Measurements from ENCODE around the gene DGCR2. TPM values are rescaled to one million over a fixed set of nuclear protein-coding genes. Genes with fewer than 3 reads are reported as not detected.

Gene DGCR2
- total and polyA plus RNA-seq, 2 of the 8 experiments (the other 6 are each of a cell fraction or from before 2014, with no cell fraction given): 42.3 to 62.2 TPM

DNA sequence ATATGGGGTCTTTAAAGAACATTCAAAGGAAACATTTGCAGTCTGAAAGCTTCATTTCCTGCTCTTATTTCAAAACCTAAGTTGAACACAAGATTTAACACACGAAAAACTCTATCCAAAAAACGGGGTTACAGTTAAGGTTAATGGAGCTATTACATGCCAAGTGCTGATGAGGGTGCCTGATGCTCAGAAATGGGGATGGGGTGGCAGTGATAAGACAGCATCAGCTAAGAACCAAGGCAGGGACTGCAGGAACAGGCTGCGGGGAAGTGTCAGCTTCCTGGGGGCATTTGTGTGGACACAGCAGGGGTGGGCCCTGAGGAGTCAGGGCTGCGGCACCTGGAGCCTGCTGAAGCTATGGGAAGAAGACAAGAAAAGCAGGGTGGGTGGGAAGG lies 12.2 kb downstream of the DGCR2 start:
- H3K4me1 ChIP-seq (replicated peaks in 1 of 4; ENCODE audit: control insufficient read depth in 3 of 4, insufficient read depth in 4 of 4, low read length in 3 of 4): peaks cover 7 to 14% (median 11%) of the 10 kb centered on the region in 4 experiments
- H3K56ac ChIP-seq (replicated peaks; ENCODE audit: insufficient read length, low read depth, low read length): no peak overlapping the region
- H3K27ac ChIP-seq (ENCODE audit: low read depth, low read length): no peak overlapping the region
- H3K27me3 ChIP-seq (replicated peaks in 1 of 4; ENCODE audit: control insufficient read depth in 3 of 4, extremely low read depth in 1 of 4, insufficient read depth in 3 of 4, low read length in 3 of 4): no peaks in the 10 kb centered on the region; a peak in 1 of 7 replicates
- H3K36me3 ChIP-seq (ENCODE audit: control insufficient read depth in 2 of 4, insufficient read depth in 4 of 4, low read length in 3 of 4): no peaks in the 10 kb centered on the region
- ChIA-PET POLR2A (ENCODE audit: partially characterized antibody) (interaction anchor here (0.9 to 2.8 kb wide), 5 partner anchors 11 to 370 kb away, joined by 3 to 21 read pairs (median 4); partner anchors contain the start of genes CDC45 and DGCR2), CTCF (ENCODE audit: partially characterized antibody) (interaction anchor here (0.7 to 2.4 kb wide), 10 partner anchors 9 to 111 kb away, joined by 3 to 12 read pairs (median 4); partner anchors contain the start of gene ESS2)
- H3K18ac ChIP-seq (ENCODE audit: extremely low read depth, low read length): peak overlapping the region; percentile 56; the same call in 1 of the 2 replicates
- DNase-seq (ENCODE audit: low read depth in 1 of 2, low spot score in 2 of 2) (no peak), FAIRE-seq (no peak)
- no peaks in the 10 kb centered on the region for H3K9me3 ChIP-seq (ENCODE audit: insufficient read depth in 2 of 2, low read depth in 1 of 2, low read length in 1 of 2)
- H4K5ac ChIP-seq (ENCODE audit: insufficient read length, low read depth, low read length): no peak overlapping the region
- no peak overlapping the region for H3K14ac ChIP-seq (ENCODE audit: insufficient read length)
- WGBS, 2 experiments (ENCODE audit: extremely low coverage in 1 of 2, insufficient coverage in 1 of 2, insufficient read length in 1 of 2, insufficient replicate concordance in 2 of 2, low coverage in 1 of 2, low lambda C conversion rate in 2 of 2, missing lambda C conversion rate in 1 of 2): 52% methylated on average over 4 of the region's 4 CpGs; no CpG with 5 or more reads in 1 of the 2 experiments
- H2BK5ac ChIP-seq (ENCODE audit: low read depth, low read length): no peak overlapping the region
- no peak overlapping the region for H2AK5ac ChIP-seq (ENCODE audit: low read depth, low read length)
- no peak overlapping the region for H2BK15ac ChIP-seq (ENCODE audit: low read length)
- H2BK120ac ChIP-seq (replicated peaks; ENCODE audit: low read depth, low read length): no peak overlapping the region
- no peak overlapping the region for H3K9ac ChIP-seq (replicated peaks in 1 of 4; ENCODE audit: extremely low read depth in 1 of 4, low read depth in 3 of 4, low read length in 3 of 4)
- no peak overlapping the region for H2AFZ ChIP-seq (ENCODE audit: low read length)
- H2BK12ac ChIP-seq (ENCODE audit: low read depth, low read length): no peak overlapping the region
- no peak for TF ChIP-seq KDM5A (IDR thresholded peaks at IDR 0.05; ENCODE audit: low read length)
- no peak for TF ChIP-seq CREB1 (IDR thresholded peaks at IDR 0.05)
- TF ChIP-seq TEAD4 (IDR thresholded peaks at IDR 0.05; ENCODE audit: low read depth, low read length): no peak
- TF ChIP-seq HDAC6 (IDR thresholded peaks at IDR 0.05; ENCODE audit: low read depth, low read length): no peak
- TF ChIP-seq, protein P1, sequence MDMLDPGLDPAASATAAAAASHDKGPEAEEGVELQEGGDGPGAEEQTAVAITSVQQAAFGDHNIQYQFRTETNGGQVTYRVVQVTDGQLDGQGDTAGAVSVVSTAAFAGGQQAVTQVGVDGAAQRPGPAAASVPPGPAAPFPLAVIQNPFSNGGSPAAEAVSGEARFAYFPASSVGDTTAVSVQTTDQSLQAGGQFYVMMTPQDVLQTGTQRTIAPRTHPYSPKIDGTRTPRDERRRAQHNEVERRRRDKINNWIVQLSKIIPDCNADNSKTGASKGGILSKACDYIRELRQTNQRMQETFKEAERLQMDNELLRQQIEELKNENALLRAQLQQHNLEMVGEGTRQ (IDR thresholded peaks at IDR 0.05; ENCODE audit: low read length): no peak
- TF ChIP-seq ASH2L (IDR thresholded peaks at IDR 0.05; ENCODE audit: low read length): no peak
- TF ChIP-seq SIN3A (conservative IDR thresholded peaks at IDR 0.05 in 1 of 2, IDR thresholded peaks at IDR 0.05 in 1 of 2; ENCODE audit: low read depth in 1 of 2, low read length in 2 of 2): no peak
- peaks cover 25% of the 10 kb centered on the region for H3K79me1 ChIP-seq (ENCODE audit: low read depth, low read length)
- no peak overlapping the region for H3K23ac ChIP-seq (ENCODE audit: insufficient read length)
- no peaks in the 10 kb centered on the region for H3K23me2 ChIP-seq (ENCODE audit: low read depth, low read length)
- H4K8ac ChIP-seq (ENCODE audit: extremely low read depth, insufficient read depth, low read length): no peak overlapping the region
- H4K20me1 ChIP-seq (replicated peaks in 1 of 2; ENCODE audit: control insufficient read depth in 1 of 2, insufficient read depth in 2 of 2, low read length in 2 of 2): peaks cover 25 to 46% of the 10 kb centered on the region in 2 experiments
- 0 out of 4 replicates have a peak overlapping the region, but pooled peaks of 1 of the 2 experiments have one; percentile 6 for H3K4me2 ChIP-seq (ENCODE audit: insufficient read depth in 1 of 2, low read depth in 2 of 2, low read length in 2 of 2)
- no peak overlapping the region for H2BK20ac ChIP-seq (ENCODE audit: low read length)
- H3K79me2 ChIP-seq (ENCODE audit: control insufficient read depth in 1 of 2, insufficient read depth in 2 of 2, low read length in 2 of 2): peaks cover 26 to 93% of the 10 kb centered on the region in 2 experiments
- no peak overlapping the region for H3K4ac ChIP-seq (replicated peaks; ENCODE audit: insufficient read length, low read depth, low read length)
- H3K4me3 ChIP-seq (ENCODE audit: extremely low read depth in 1 of 4, insufficient read depth in 2 of 4, low read depth in 3 of 4, low read length in 4 of 4): no peak overlapping the region
- H4K91ac ChIP-seq (replicated peaks; ENCODE audit: insufficient read length, low read length): no peak overlapping the region

Data from H1 (cell line).